Ishikawa (cell line): ENCODE measurements around the gene CHP1.

Source experiments
- CEBPB ChIP-seq: IDR thresholded peaks from 2 replicates; pipeline ENCODE4 v1.6.1; 2012
- EGR1 ChIP-seq: IDR thresholded peaks from 2 replicates; pipeline ENCODE4 v1.6.1; 2012
- EP300 ChIP-seq: IDR thresholded peaks from 2 replicates; pipeline ENCODE4 v1.6.1; 2012; ENCODE audit warnings: borderline replicate concordance
- MAX ChIP-seq: IDR thresholded peaks from 2 replicates; pipeline ENCODE4 v1.6.1; 2012
- NFIC ChIP-seq: IDR thresholded peaks from 2 replicates; pipeline ENCODE4 v1.6.1; 2012
- RAD21 ChIP-seq: IDR thresholded peaks from 2 replicates; pipeline ENCODE4 v1.6.1; 2012; ENCODE audit warnings: low read depth
- REST ChIP-seq: IDR thresholded peaks from 2 replicates; pipeline ENCODE4 v1.6.1; 2012; ENCODE audit warnings: low read depth, mild to moderate bottlenecking
- TAF1 ChIP-seq: IDR thresholded peaks from 2 replicates; pipeline ENCODE4 v1.6.1; 2012; ENCODE audit warnings: low read depth, mild to moderate bottlenecking
- TCF12 ChIP-seq: IDR thresholded peaks from 2 replicates; pipeline ENCODE4 v1.6.1; 2012; ENCODE audit warnings: low read depth
- TEAD4 ChIP-seq: IDR thresholded peaks from 2 replicates; pipeline ENCODE4 v1.6.1; 2012
- USF1 ChIP-seq: IDR thresholded peaks from 2 replicates; pipeline ENCODE4 v1.6.1; 2012
- YY1 ChIP-seq: IDR thresholded peaks from 2 replicates; pipeline ENCODE4 v1.6.1; 2012; ENCODE audit warnings: low read depth

- TF ChIP-seq EP300 (no peak), REST (no peak), TCF12 (no peak), TEAD4 (no peak), RAD21 (no peak), EGR1 (no peak), MAX (no peak), YY1 (no peak), TAF1 (no peak), CEBPB (no peak), NFIC (no peak), USF1 (no peak)
These were observed 50.2 kb downstream of the CHP1 start for GRCh38 chr15:41281236-41281635.
